GM19035 (cell line): Measurements from ENCODE around the gene KRTAP2-2.
"Not testable (repeated sequence)": the region's sequence is repeated elsewhere in the genome, so short reads cannot be mapped to it uniquely, and the experiment has no call there.

Experiments
- ATAC-seq: cut with Tn5 transposase; IDR thresholded peaks from one replicate; pipeline ENCODE4 v1.9.1; 2021; ENCODE audit not compliant: unreplicated experiment

The KRTAP2-2 gene, protein sequence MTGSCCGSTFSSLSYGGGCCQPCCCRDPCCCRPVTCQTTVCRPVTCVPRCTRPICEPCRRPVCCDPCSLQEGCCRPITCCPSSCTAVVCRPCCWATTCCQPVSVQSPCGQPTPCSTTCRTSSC

DNA sequence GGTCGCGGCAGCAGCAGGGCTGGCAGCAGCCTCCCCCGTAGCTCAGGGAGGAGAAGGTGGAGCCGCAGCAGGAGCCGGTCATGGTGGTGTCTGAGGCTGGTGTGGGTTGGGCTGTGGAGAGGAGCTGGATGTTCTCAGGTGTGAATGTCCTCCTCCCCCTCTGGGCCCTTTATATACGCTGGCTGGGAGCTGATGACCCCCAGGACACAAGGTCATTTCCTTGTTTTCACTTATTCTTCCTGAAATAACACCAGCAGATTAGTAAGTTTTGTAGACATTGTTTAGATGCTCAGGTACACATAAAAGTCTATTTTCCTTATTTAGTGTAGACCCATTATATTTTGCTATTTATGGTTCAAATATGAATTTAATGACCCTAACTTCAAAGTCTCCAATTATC is at the start of gene KRTAP2-2:
Gene KRTAP2-2, minus strand, starts transcription at position 101 of the 400 bp plus-strand sequence. Its CDS starts 19 bp downstream, at position 82.
- ATAC-seq = not testable (repeated sequence)

DNA sequence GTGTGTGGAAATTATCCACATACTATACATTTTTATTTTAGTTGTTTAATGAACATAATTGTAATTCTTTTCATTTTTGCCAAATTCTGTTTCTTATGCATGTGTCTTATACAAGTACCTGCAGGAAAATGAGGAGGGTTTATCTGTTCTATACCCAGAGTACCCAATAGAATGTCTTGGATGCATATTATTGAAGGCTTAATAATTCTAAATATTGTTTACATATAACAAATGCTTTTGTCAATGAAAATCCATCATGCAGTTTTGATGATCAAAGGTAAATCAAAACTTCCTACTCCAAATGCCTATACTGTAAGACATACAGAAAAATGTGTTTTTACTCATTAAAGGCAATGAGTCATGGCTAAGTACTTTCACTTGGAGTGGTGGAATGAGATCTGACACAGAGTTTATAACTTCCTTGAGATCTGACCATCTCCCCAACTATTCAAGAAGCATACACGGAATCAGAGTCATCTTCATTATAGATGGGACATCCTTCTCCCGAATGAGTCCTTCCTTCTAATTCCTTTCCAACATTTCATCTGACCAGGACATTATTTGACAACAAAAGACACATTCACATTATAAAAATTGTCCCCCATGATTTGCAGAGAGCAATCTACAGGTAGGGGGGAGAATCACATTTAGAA is 49.5 kb upstream of the KRTAP2-2 start:
- not testable (repeated sequence) for ATAC-seq

DNA sequence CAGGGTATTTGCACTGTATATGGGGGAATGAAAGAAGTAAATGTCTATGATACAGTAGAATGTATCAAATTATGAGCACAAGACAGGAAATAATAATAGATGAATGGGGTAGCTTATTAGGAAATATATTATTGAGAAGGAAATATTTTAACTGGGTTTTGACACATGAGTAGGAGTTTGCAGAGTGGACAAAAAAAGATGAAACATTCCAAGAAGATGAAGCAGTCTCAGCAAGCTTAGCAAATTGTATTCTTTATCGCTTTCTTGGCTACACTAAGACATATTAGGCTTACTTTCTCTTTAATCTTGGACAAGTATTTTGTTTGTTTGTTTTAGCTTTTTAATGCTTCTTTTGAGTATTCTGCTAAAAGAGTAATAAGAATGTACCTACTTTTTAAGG is 48.9 kb upstream of the KRTAP2-2 start:
- ATAC-seq = no peak

DNA sequence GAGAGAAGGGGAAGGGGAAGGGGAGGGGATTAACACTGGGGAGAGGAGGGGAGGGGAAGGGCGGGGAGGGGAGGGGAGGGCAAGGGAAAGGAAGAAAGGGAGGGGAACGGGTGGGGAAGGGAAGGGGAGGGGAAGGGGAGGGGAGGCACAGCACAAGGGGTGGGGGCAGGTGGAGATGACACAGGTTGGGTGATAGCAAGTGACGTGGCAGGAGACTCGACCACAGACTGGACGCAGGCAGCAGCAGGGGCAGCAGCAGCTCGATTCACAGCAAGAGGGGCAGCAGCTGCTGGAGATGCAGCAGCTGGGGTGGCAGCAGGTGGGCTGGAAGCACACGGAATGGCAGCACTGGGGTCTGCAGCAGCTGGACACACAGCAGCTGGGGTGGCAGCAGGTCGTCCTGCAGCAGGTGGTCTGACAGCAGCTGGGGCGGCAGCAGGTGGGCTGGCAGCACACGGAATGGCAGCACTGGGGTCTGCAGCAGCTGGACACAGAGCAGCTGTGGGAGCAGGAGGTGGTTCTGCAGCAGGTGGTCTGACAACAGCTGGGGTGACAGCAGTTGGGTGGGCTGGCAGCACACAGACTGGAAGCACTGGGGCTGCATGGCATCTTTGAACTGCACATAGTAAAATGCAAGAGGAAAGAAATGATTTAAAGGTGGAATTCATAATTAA is 46.7 kb upstream of the KRTAP2-2 start, which contains the start of gene KRTAP4-16:
Gene KRTAP4-16, minus strand, starts transcription at position 624 of the 674 bp plus-strand sequence. Its CDS starts 0 bp downstream, at position 624.
- no peak for ATAC-seq

DNA sequence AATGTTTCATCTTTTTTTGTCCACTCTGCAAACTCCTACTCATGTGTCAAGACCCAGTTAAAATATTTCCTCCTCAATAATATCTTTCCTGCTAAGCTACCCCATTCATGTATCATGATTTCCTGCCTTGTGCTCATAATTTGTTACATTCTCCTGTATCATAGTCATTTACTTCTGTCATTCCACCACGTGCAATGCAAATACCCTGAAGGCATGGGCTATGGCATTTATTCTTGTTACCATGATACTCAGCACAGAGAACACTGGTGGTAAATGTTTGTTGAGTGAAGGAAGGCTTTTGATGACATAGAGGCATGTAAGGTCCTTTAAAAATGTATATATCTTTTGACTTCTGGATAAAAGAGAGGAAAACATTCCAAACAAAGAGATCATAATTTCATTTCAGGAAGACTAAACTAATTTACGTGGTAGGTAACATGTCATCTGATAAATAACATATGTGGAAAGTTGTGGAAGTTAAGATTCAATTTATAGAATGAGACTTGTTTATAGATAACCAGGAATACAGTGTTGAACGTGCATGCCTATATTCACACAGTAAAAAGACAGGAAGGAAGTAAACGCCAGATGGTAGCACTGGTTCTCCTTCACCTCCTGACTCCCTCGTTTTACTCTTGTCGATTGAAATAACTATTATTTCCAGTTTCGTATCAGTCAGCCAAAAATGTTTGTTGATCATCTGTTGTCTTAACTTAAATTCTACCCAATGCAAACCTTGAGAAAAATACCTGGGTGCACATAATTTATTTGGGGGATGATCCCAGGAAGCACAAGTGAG is 44.9 kb upstream of the KRTAP2-2 start:
- not testable (repeated sequence) for ATAC-seq

DNA sequence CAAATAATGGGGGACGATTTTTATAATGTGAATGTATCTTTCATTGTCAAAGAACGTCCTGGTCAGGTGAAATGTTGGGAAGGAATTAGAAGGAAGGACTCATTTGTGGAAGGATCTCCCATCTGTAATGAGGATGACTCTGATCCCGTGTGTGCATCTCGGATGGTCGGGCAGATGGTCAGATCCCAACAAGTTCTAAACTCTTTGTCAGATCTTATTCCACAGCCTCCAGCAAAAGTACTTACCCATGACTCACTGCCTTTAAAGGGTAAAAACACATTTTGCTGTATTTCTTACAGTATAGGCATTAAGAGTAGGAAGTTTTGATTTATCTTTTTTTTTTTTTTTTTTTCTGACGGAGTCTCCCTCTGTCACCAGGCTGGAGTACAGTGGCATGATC is 43.5 kb upstream of the KRTAP2-2 start:
- no peak for ATAC-seq

DNA sequence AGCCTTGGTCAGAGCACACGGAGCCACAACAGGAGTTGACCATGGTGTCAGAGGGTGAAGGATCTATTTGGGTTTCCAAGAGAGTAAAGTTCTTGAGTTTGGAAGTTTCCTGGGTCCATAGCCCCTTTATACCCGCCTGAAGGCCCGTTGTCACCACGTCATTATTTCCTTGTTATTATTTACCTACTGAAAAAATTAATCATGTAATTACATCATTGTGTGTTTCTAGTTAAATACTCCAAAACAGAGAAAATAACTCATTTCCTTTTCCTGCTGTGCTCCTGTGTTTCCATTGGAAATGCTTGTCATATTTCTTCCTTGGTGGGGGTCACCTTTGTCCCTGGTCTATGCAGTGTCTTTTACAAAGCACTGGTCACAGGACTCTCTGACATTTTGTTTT is 43.0 kb upstream of the KRTAP2-2 start, which contains the start of gene KRTAP4-8:
Gene KRTAP4-8, minus strand, starts transcription at position 101 of the 400 bp plus-strand sequence. Its CDS starts 58 bp downstream, at position 43.
- ATAC-seq = no peak

DNA sequence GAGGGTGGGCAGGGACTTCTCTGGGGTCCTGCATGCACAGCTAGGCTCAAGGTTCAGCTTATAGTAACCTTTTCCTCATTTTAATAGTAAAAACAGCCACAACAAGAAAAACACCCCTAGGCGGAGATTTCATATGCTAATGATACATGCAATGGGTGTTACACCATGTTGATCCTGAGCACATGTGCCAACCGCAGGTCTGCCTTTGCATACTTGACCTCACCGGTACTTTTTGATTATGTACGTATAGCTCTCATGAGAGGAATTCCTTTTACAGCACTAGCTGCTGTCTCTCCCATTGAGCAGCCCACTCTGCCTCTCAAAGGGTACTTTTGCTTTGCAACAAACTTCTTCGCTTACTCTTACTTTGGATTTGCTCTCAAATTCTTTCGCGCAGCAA is 41.0 kb upstream of the KRTAP2-2 start:
- no peak for ATAC-seq

DNA sequence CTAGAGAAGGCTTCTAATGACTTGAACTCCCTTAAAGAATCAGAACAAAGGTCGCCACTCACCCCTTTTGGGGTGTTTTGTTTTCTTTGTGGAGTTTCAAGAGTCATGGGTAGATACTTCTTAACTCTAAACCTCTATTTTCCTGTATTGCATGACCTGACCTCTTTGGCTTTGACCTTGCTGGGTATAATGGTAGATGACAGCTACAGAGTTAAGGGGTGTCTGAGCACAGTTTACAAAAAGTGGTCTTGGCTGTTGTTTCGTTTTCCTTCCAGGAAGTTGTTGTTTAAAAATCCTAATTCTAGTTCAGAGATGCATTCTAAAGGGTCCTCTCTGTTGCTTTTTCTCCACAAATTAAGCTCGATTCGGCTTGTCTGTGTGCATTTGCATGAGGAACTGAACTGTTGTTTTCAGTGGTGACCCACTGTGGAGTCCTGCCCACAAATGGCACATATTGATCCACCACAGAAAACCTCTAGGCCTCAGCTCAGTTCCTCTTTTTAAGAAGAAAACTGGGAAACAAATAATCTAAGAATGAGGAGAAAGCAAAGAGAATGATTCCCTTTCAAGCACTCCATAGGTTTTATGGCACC is 33.8 kb upstream of the KRTAP2-2 start:
- not testable (repeated sequence) for ATAC-seq

DNA sequence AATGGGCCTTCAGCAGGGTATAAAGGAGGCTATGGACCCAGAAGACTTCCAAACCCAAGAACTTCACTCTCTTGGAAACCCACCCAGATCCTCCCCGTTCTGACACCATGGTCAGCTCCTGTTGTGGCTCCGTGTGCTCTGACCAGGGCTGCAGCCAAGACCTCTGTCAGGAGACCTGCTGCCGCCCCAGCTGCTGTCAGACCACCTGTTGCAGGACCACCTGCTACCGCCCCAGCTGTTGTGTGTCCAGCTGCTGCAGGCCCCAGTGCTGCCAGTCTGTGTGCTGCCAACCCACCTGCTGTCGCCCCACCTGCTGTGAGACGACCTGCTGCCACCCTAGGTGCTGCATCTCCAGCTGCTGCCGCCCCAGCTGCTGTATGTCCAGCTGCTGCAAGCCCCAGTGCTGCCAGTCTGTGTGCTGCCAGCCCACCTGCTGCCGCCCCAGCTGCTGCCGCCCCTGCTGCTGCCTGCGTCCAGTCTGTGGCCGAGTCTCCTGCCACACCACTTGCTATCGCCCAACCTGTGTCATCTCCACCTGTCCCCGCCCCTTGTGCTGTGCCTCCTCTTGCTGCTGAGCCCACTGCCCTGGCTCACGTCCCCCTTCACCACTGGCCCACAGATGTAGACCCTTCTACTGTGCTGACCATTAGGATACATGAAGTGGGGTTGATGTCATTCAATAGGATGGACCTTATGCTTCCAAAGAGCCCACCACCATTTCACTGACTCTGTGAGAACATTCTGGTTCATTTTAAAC is 29.2 kb upstream of the KRTAP2-2 start, which contains the start of gene KRTAP4-7:
Gene KRTAP4-7, plus strand, starts transcription at position 51 of the 757 bp plus-strand sequence. Its CDS starts 57 bp downstream, at position 108.
- not testable (repeated sequence) for ATAC-seq

DNA sequence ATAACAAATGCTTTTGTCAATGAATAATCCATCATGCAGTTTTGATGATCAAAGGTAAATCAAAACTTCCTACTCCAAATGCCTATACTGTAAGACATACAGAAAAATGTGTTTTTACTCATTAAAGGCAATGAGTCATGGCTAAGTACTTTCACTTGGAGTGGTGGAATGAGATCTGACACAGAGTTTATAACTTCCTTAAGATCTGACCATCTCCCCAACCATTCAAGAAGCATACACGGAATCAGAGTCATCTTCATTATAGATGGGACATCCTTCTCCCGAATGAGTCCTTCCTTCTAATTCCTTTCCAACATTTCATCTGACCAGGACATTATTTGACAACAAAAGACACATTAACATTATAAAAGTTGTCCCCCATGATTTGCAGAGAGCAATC is 28.4 kb upstream of the KRTAP2-2 start:
- not testable (repeated sequence) for ATAC-seq

DNA sequence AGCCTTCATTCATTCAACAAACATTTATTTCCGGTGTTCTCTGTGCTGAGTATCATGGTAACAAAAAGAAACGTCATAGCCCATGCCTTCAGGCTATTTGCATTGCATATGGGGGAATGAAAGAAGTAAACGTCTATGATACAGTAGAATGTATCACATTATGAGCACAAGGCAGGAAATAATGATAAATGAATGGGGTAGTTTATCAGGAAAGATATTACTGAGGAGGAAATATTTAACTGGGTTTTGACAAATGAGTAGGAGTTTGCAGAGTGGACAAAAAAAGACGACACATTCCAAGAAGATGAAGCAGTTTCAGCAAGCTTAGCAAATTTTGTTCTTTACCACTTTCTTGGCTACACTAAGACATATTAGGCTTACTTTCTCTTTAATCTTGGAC is 27.6 kb upstream of the KRTAP2-2 start:
- no peak for ATAC-seq

DNA sequence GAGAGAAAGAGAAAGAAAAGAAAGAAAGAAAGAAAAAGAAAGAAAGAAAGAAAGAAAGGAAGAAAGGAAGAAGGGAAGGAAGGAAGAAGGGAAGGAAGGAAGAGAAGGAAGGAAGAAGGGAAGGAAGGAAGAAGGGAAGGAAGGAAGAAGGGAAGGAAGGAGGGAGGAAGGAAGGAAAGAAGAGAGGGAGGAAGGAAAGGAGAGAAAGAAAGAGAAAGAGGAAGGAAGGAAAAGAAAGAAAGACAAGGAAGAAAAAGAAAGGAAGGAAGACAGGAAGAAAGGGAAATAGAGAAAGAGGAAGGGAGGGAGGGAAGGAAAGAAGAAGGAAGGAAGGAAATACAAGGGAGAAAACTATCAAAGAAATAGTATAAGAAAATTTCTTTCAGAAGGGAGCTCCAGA is 21.8 kb upstream of the KRTAP2-2 start:
- ATAC-seq = no peak

DNA sequence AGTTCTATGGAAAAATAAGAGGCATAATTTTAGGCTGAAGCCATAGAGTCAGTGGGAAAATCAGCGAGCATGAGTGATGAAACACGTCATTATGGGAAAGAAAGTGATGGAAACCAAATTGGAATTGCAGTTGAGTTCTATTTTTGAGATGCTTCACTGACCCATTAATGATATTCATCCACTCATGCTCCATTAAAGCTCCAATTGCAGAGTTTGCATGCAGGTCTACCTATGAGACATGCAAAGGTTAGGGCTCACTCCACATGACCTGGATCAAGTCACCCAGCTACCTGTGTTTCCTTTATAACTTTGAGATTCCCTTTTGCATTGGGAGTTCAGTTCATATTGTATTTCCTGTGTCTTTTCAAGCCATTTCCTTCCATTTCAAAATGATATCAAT is 18.6 kb upstream of the KRTAP2-2 start:
- no peak for ATAC-seq

DNA sequence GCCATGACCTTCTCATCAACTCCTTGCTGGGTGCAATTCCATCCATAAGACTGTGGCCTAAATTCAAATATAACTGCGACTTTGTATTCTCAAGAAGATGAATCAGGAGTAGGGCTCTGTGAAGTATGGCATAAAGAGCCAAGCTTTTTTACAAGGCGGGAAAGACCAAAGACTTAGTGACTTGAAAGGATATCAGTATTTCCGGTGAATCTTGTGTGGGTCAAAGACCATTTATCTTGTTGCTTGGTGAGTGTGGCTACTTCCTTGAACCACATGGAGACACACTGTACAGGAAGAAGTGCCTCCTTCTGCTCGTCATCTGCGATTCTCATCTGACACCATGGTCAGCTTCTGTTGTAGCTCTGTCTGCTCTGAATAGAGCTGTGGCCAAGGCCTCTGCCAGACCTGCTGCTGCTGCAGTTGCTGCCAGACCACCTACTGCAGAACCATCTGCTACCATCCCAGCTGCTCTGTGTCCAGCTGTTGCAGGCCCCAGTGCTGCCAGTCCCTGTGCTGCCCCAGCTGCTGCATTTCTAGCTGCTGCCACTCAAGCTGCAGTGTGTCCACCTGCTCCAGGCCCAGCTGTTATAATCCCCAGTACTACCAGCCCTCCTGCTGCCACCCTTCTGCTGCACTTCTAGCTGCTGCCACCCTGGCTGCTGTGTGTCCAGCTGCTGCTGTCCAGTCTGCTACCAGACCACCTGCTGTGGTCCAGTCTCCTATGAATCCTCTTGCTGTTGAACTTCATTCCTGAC is 16.8 kb upstream of the KRTAP2-2 start:
- ATAC-seq = no peak

DNA sequence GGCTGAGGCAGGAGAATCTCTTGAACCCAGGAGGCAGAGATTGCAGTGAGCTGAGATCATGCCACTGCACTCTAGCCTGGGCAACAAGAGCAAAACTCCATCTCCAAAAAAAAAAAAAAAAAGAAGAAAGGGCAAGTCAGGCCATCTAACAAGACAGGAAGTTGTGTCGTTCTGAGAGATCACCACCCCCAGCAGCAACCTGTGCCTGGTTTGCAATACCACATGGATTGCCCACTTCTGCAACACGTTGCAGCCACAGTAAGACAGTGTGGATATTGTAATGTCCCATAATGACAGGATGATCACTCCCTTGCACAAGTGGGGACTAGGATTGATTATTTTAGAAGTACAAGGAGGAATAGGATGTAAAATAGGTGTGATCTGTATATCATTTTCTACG is 14.0 kb upstream of the KRTAP2-2 start:
- ATAC-seq = no peak

DNA sequence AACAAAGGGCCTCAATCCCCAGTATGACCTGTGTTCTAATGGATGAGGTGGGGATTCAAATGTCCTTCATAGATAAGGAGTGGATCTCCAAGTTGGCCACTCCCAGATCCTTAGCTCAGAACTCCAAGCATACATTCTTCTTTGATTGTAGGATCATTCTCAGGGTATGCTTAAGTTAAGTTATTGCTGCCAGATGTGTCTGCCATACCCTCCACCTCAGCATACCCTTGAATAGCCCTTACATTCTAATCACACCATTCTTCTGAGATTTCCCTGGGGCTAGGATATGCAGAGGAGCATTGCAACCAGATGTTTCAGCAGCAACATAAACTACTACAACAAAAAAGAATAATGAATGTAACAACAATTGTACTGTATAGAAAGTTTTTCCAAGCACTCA is 12.3 kb upstream of the KRTAP2-2 start:
- ATAC-seq = no peak

DNA sequence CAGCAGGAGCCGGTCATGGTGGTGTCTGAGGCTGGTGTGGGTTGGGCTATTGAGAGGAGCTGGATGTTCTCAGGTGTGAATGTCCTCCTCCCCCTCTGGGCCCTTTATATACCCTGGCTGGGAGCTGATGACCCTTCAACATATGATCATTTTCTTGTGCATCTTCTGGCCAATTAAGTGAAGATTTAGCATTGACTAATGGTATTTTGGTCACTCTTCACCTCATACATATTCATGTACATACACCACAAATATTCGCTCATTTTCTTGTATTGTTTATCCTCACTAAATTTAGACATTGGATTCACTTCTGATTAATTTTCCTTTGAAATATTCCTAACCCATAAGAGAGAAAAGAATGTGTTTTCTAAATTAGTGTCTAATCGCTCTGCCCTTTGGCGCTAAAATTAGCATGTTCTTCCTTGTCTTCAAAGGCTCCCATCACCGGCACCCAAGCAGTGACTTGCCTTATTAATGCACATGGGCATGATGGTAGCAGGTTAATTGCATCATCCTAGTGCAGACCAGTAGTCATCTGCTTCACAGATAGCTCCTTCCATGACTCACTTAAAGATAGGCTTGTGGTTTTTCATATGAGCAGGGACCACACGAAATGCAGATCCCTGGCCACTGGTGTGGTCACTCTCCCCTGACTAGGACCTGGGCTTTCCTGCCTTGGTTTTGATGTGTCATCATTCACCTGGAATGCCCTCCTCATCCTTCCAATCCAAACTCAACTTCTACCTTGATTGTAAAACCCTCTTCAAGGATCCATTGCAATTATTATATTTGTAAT is 11.0 kb upstream of the KRTAP2-2 start, which contains the start of gene KRTAP2-4:
Gene KRTAP2-4, minus strand, starts transcription at position 51 of the 796 bp plus-strand sequence. Its CDS starts 34 bp downstream, at position 17.
- no peak for ATAC-seq
